OCI-LY3 (cell line): ENCODE measurements around the gene SYT8.

Experiments
- H2AFZ ChIP-seq: fragments of 200-600, 300-600 bp; shearing (Covaris generic); 2 replicates; pipeline ENCODE4 v1.6.0; 2014; ENCODE audit warnings: antibody characterized with exemption, low read depth, low read length
- H3K27ac ChIP-seq: fragments of 200-600, 300-600 bp; sonication (generic); 2 replicates; pipeline ENCODE4 v1.5.1; 2014; ENCODE audit warnings: mild to moderate bottlenecking, low read length, moderate library complexity, mixed read lengths
- H3K27me3 ChIP-seq: fragments of 200-600, 300-600 bp; sonication (generic); 2 replicates; pipeline ENCODE4 v1.6.1; 2014; ENCODE audit warnings: low read depth, low read length, mixed read lengths
- H3K36me3 ChIP-seq: fragments of 200-600, 300-600 bp; sonication (generic); replicated peaks from 2 replicates; pipeline ENCODE3; 2014; ENCODE audit warnings: low read depth, low read length, mixed read lengths
- H3K4me1 ChIP-seq: fragments of 300-600, 200-600 bp; sonication (generic); 2 replicates; pipeline ENCODE4 v1.6.1; 2014; ENCODE audit warnings: low read length, mixed read lengths
- H3K4me2 ChIP-seq: fragments of 200-600, 300-600 bp; sonication (generic); 2 replicates; pipeline ENCODE4 v1.6.1; 2014; ENCODE audit warnings: low read length, mixed read lengths
- H3K4me3 ChIP-seq: fragments of 300-600, 200-600 bp; sonication (generic); 2 replicates; pipeline ENCODE4 v1.5.1; 2014; ENCODE audit warnings: antibody characterized with exemption, mild to moderate bottlenecking, low read length, moderate library complexity
- H3K79me2 ChIP-seq: fragments of 300-600, 200-600 bp; shearing (Covaris generic); 2 replicates; pipeline ENCODE4 v1.6.1; 2014; ENCODE audit warnings: mild to moderate bottlenecking, low read length, mixed read lengths
- H3K9ac ChIP-seq: fragments of 300-600, 200-600 bp; shearing (Covaris generic); 2 replicates; pipeline ENCODE4 v1.6.0; 2014; ENCODE audit warnings: mild to moderate bottlenecking, low read length, moderate library complexity
- H3K9me3 ChIP-seq: fragments of 200-600, 300-600 bp; shearing (Covaris generic); 2 replicates; pipeline ENCODE4 v1.6.1; 2014; ENCODE audit warnings: low read length, mixed read lengths; ENCODE audit not compliant: insufficient read depth
- H4K20me1 ChIP-seq: fragments of 200-600, 300-600 bp; sonication (generic); 2 replicates; pipeline ENCODE4 v1.6.1; 2016; ENCODE audit warnings: low read length, mixed read lengths; ENCODE audit not compliant: insufficient read depth
- EZH2phosphoT487 ChIP-seq: fragments of 200-600 bp; shearing (Covaris generic); IDR thresholded peaks from 2 replicates; pipeline ENCODE4 v1.6.1; 2018; ENCODE audit warnings: antibody characterized with exemption, mixed run types, low read depth
- TF ChIP-seq, protein P1 (sequence below): fragments of 200-600, 300-600 bp; sonication (generic); IDR thresholded peaks from 2 replicates; pipeline ENCODE4 v1.5.1; 2014; ENCODE audit warnings: antibody characterized with exemption, low read length, low read depth

SYT8 gene

GRCh38 chr11:1864831-1865665 is 30.3 kb downstream of the SYT8 start:
- Histone ChIP-seq H3K4me1 (peaks cover 24% of the 10 kb centered on the region), H3K9ac (no peak overlapping the region), H3K9me3 (no peaks in the 10 kb centered on the region), H3K79me2 (peaks cover 51% of the 10 kb centered on the region), H3K4me3 (no peak overlapping the region), H4K20me1 (peaks cover 100% of the 10 kb centered on the region), H3K36me3 (peaks cover 55% of the 10 kb centered on the region), H3K27ac (no peak overlapping the region), H2AFZ (no peak overlapping the region), H3K27me3 (no peaks in the 10 kb centered on the region), H3K4me2 (no peak overlapping the region)
- no peak for TF ChIP-seq EZH2phosphoT487
- TF ChIP-seq, protein P1, sequence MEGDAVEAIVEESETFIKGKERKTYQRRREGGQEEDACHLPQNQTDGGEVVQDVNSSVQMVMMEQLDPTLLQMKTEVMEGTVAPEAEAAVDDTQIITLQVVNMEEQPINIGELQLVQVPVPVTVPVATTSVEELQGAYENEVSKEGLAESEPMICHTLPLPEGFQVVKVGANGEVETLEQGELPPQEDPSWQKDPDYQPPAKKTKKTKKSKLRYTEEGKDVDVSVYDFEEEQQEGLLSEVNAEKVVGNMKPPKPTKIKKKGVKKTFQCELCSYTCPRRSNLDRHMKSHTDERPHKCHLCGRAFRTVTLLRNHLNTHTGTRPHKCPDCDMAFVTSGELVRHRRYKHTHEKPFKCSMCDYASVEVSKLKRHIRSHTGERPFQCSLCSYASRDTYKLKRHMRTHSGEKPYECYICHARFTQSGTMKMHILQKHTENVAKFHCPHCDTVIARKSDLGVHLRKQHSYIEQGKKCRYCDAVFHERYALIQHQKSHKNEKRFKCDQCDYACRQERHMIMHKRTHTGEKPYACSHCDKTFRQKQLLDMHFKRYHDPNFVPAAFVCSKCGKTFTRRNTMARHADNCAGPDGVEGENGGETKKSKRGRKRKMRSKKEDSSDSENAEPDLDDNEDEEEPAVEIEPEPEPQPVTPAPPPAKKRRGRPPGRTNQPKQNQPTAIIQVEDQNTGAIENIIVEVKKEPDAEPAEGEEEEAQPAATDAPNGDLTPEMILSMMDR: no peak

GRCh38 chr11:1866226-1866625 is 31.4 kb downstream of the SYT8 start:
- Histone ChIP-seq H3K27me3 (0 out of 2 replicates have a peak, but pooled peaks cover 4% of the 10 kb centered on the region), H3K27ac (no peak overlapping the region), H4K20me1 (peaks cover 100% of the 10 kb centered on the region), H3K9ac (no peak overlapping the region), H3K4me3 (no peak overlapping the region), H3K79me2 (peaks cover 45% of the 10 kb centered on the region), H2AFZ (no peak overlapping the region), H3K36me3 (peaks cover 49% of the 10 kb centered on the region), H3K4me1 (peaks cover 25% of the 10 kb centered on the region), H3K9me3 (no peaks in the 10 kb centered on the region), H3K4me2 (no peak overlapping the region)
- TF ChIP-seq, protein P1: no peak
- TF ChIP-seq EZH2phosphoT487: no peak

DNA sequence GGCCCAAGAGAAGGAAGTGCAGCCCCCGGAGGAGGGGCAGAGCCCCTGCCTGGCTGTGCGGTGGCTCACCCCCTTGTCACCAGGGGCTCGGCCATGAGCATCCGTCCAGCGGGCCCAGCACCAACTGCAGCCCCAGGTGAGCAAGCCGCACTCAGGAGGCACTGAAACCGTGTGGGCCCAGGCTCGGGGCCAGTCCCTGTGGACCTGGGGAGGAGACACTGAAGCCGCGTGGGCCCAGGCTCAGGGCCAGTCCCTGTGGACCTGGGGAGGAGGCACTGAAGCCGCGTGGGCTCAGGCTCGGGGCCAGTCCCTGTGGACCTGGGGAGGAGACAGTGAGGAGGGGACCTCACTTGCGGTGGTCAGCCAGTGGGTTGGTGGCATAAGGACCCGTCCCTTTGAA is 32.0 kb downstream of the SYT8 start:
- H3K36me3 ChIP-seq: peaks cover 47% of the 10 kb centered on the region
- H3K27ac ChIP-seq: no peak overlapping the region
- H3K79me2 ChIP-seq: peaks cover 42% of the 10 kb centered on the region
- H4K20me1 ChIP-seq: peaks cover 100% of the 10 kb centered on the region
- H2AFZ ChIP-seq: no peak overlapping the region
- TF ChIP-seq, protein P1: no peak
- no peak for TF ChIP-seq EZH2phosphoT487
- H3K27me3 ChIP-seq: 0 out of 2 replicates have a peak, but pooled peaks cover 4% of the 10 kb centered on the region
- no peak overlapping the region for H3K4me2 ChIP-seq
- peaks cover 25% of the 10 kb centered on the region for H3K4me1 ChIP-seq
- H3K9ac ChIP-seq: no peak overlapping the region
- no peaks in the 10 kb centered on the region for H3K9me3 ChIP-seq
- no peak overlapping the region for H3K4me3 ChIP-seq

DNA sequence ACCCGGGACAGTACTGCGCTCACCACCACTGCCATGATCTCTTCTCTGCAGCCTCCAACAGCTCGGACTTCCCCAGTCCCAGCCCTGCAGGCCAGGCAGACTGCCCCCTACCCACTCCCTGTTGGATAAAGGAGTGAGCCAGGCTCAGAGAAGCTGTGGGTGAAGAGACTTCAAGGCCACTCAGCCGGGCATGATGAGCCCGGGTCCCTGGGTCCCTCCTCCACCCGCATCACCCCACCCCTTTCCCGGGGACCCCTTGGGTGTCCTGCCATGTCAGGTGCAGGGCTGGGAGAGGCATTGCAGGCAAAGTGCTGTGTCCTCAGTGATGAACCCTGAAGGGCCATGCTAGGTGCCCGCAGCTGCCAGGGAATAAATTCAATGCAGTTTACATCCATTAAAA is 32.6 kb downstream of the SYT8 start:
- no peak overlapping the region for H3K4me2 ChIP-seq
- H3K9me3 ChIP-seq: no peaks in the 10 kb centered on the region
- H3K27me3 ChIP-seq: 0 out of 2 replicates have a peak, but pooled peaks cover 4% of the 10 kb centered on the region
- no peak overlapping the region for H3K4me3 ChIP-seq
- peaks cover 41% of the 10 kb centered on the region for H3K36me3 ChIP-seq
- no peak overlapping the region for H3K27ac ChIP-seq
- H3K9ac ChIP-seq: no peak overlapping the region
- peaks cover 25% of the 10 kb centered on the region for H3K4me1 ChIP-seq
- H3K79me2 ChIP-seq: peaks cover 36% of the 10 kb centered on the region
- no peak for TF ChIP-seq EZH2phosphoT487
- TF ChIP-seq, protein P1: no peak
- peaks cover 100% of the 10 kb centered on the region for H4K20me1 ChIP-seq
- H2AFZ ChIP-seq: no peak overlapping the region
